WTC11 (cell line): ENCODE measurements around the gene CXCR5.

ENCODE experiments used
- ARID4B ChIP-seq: sonication (generic); formaldehyde crosslinking; IDR thresholded peaks from 2 replicates; pipeline ENCODE4 v1.8.0; 2023; ENCODE audit warnings: missing genetic modification reagents, mild to moderate bottlenecking, borderline replicate concordance
- ATF3 ChIP-seq: sonication (generic); formaldehyde crosslinking; conservative IDR thresholded peaks from 2 replicates; pipeline ENCODE4 v1.8.1; 2022; ENCODE audit warnings: mild to moderate bottlenecking, missing genetic modification reagents
- CBFB ChIP-seq: sonication (generic); formaldehyde crosslinking; IDR thresholded peaks from 2 replicates; pipeline ENCODE4 v1.8.1; 2022; ENCODE audit warnings: mild to moderate bottlenecking, low read depth, missing genetic modification reagents
- CREB1 ChIP-seq: sonication (generic); formaldehyde crosslinking; IDR thresholded peaks from 2 replicates; pipeline ENCODE4 v1.8.0; 2023; ENCODE audit warnings: mild to moderate bottlenecking, missing genetic modification reagents
- ETV6 ChIP-seq: sonication (generic); formaldehyde crosslinking; IDR thresholded peaks from 2 replicates; pipeline ENCODE4 v1.8.1; 2022; ENCODE audit warnings: mild to moderate bottlenecking, missing genetic modification reagents
- JUN ChIP-seq: sonication (generic); formaldehyde crosslinking; IDR thresholded peaks from 2 replicates; pipeline ENCODE4 v1.8.0; 2023; ENCODE audit warnings: mild to moderate bottlenecking, missing genetic modification reagents
- KAT7 ChIP-seq: sonication (generic); formaldehyde crosslinking; IDR thresholded peaks from 2 replicates; pipeline ENCODE4 v1.8.1; 2023; ENCODE audit warnings: missing genetic modification reagents, mild to moderate bottlenecking, borderline replicate concordance
- TEAD1 ChIP-seq: sonication (generic); formaldehyde crosslinking; IDR thresholded peaks from 2 replicates; pipeline ENCODE4 v1.8.0; 2022; ENCODE audit warnings: mild to moderate bottlenecking, missing genetic modification reagents
- ZBTB43 ChIP-seq: sonication (generic); formaldehyde crosslinking; IDR thresholded peaks from 2 replicates; pipeline ENCODE4 v1.8.1; 2023; ENCODE audit warnings: mild to moderate bottlenecking, missing genetic modification reagents
- TF ChIP-seq, protein P1 (sequence below): fragments of 200-600 bp; IDR thresholded peaks from 2 replicates; pipeline ENCODE4 v1.8.0; 2022; ENCODE audit warnings: antibody characterized with exemption
- TF ChIP-seq, protein P2 (sequence below): sonication (generic); formaldehyde crosslinking; IDR thresholded peaks from 2 replicates; pipeline ENCODE4 v1.8.0; 2022; ENCODE audit warnings: mild to moderate bottlenecking, missing genetic modification reagents
- TF ChIP-seq, protein P3 (sequence below): sonication (generic); formaldehyde crosslinking; IDR thresholded peaks from 2 replicates; pipeline ENCODE4 v1.8.1; 2022; ENCODE audit warnings: low read depth, missing genetic modification reagents, borderline replicate concordance
- TF ChIP-seq, protein P4 (sequence below): fragments of 250-450 bp; sonication (Bioruptor Pico); IDR thresholded peaks from 2 replicates; pipeline ENCODE4 v1.9.0; 2021; ENCODE audit warnings: mild to moderate bottlenecking, borderline replicate concordance

DNA sequence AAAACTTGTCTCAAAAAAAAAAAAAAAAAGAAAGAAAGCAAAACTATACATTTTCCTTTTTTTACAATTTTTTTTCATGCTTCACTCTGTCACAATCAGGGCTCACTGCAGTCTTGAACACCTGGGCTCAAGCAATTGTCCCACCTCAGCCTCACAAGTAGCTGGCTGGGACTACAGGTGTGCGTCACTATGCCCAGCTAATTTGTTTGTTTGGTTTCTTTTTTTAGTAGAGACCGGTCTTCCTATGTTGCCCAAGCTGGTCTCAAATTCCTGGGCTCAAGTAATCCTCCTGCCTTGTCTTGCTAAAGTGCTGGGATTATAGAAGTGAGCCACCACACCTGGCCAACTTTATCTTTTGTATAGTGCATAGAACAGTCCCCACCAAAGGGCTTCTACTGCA, 15.0 kb upstream of the CXCR5 start:
- TF ChIP-seq, protein P1, sequence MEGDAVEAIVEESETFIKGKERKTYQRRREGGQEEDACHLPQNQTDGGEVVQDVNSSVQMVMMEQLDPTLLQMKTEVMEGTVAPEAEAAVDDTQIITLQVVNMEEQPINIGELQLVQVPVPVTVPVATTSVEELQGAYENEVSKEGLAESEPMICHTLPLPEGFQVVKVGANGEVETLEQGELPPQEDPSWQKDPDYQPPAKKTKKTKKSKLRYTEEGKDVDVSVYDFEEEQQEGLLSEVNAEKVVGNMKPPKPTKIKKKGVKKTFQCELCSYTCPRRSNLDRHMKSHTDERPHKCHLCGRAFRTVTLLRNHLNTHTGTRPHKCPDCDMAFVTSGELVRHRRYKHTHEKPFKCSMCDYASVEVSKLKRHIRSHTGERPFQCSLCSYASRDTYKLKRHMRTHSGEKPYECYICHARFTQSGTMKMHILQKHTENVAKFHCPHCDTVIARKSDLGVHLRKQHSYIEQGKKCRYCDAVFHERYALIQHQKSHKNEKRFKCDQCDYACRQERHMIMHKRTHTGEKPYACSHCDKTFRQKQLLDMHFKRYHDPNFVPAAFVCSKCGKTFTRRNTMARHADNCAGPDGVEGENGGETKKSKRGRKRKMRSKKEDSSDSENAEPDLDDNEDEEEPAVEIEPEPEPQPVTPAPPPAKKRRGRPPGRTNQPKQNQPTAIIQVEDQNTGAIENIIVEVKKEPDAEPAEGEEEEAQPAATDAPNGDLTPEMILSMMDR: no peak
- no peak for TF ChIP-seq KAT7 (CRISPR knock-in tag)
- no peak for TF ChIP-seq CREB1 (CRISPR knock-in tag)
- TF ChIP-seq, protein P2, sequence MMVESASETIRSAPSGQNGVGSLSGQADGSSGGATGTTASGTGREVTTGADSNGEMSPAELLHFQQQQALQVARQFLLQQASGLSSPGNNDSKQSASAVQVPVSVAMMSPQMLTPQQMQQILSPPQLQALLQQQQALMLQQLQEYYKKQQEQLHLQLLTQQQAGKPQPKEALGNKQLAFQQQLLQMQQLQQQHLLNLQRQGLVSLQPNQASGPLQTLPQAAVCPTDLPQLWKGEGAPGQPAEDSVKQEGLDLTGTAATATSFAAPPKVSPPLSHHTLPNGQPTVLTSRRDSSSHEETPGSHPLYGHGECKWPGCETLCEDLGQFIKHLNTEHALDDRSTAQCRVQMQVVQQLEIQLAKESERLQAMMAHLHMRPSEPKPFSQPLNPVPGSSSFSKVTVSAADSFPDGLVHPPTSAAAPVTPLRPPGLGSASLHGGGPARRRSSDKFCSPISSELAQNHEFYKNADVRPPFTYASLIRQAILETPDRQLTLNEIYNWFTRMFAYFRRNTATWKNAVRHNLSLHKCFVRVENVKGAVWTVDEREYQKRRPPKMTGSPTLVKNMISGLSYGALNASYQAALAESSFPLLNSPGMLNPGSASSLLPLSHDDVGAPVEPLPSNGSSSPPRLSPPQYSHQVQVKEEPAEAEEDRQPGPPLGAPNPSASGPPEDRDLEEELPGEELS (CRISPR knock-in tag): no peak
- no peak for TF ChIP-seq ETV6 (CRISPR knock-in tag)
- TF ChIP-seq ZBTB43: no peak
- TF ChIP-seq, protein P3, sequence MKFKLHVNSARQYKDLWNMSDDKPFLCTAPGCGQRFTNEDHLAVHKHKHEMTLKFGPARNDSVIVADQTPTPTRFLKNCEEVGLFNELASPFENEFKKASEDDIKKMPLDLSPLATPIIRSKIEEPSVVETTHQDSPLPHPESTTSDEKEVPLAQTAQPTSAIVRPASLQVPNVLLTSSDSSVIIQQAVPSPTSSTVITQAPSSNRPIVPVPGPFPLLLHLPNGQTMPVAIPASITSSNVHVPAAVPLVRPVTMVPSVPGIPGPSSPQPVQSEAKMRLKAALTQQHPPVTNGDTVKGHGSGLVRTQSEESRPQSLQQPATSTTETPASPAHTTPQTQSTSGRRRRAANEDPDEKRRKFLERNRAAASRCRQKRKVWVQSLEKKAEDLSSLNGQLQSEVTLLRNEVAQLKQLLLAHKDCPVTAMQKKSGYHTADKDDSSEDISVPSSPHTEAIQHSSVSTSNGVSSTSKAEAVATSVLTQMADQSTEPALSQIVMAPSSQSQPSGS: no peak
- TF ChIP-seq ARID4B (CRISPR knock-in tag): no peak
- TF ChIP-seq CBFB (CRISPR knock-in tag): no peak
- no peak for TF ChIP-seq JUN (CRISPR knock-in tag)
- TF ChIP-seq TEAD1 (CRISPR knock-in tag): no peak
- TF ChIP-seq, protein P4, sequence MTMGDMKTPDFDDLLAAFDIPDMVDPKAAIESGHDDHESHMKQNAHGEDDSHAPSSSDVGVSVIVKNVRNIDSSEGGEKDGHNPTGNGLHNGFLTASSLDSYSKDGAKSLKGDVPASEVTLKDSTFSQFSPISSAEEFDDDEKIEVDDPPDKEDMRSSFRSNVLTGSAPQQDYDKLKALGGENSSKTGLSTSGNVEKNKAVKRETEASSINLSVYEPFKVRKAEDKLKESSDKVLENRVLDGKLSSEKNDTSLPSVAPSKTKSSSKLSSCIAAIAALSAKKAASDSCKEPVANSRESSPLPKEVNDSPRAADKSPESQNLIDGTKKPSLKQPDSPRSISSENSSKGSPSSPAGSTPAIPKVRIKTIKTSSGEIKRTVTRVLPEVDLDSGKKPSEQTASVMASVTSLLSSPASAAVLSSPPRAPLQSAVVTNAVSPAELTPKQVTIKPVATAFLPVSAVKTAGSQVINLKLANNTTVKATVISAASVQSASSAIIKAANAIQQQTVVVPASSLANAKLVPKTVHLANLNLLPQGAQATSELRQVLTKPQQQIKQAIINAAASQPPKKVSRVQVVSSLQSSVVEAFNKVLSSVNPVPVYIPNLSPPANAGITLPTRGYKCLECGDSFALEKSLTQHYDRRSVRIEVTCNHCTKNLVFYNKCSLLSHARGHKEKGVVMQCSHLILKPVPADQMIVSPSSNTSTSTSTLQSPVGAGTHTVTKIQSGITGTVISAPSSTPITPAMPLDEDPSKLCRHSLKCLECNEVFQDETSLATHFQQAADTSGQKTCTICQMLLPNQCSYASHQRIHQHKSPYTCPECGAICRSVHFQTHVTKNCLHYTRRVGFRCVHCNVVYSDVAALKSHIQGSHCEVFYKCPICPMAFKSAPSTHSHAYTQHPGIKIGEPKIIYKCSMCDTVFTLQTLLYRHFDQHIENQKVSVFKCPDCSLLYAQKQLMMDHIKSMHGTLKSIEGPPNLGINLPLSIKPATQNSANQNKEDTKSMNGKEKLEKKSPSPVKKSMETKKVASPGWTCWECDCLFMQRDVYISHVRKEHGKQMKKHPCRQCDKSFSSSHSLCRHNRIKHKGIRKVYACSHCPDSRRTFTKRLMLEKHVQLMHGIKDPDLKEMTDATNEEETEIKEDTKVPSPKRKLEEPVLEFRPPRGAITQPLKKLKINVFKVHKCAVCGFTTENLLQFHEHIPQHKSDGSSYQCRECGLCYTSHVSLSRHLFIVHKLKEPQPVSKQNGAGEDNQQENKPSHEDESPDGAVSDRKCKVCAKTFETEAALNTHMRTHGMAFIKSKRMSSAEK (CRISPR knock-in tag): no peak
- no peak for TF ChIP-seq ATF3 (CRISPR knock-in tag)
